MCF 10A (cell line): ENCODE data around the gene SAMD10. TPM values are rescaled to one million over a fixed set of nuclear protein-coding genes. Genes with fewer than 3 reads are reported as not detected.

Experiments
- BruUV-seq: library from RNA; stranded (reverse); fragments of 400-500 nt; replicated peaks from 2 replicates; lab custom pipeline; 2021; lab: Mats Ljungman, UMichigan
- CTCF ChIA-PET: fragments of 300-600 bp; sonication (Branson Sonifier 250); formaldehyde crosslinking; extraction: SDS; loops from one replicate; lab custom pipeline; 2021; ENCODE audit warnings: antibody characterized with exemption, inconsistent platforms; lab: Yijun Ruan, JAX
- POLR2A ChIA-PET: fragments of 300-600, 350-650 bp; sonication (Branson Sonifier 250); formaldehyde crosslinking; extraction: SDS; loops from one replicate; lab custom pipeline; 2020; ENCODE audit warnings: antibody characterized with exemption, inconsistent platforms; lab: Yijun Ruan, JAX
- DNase-seq: peaks from one replicate; pipeline ENCODE4 v3.0.0-alpha.2; 2018; ENCODE audit not compliant: unreplicated experiment
- H3K27ac Mint-ChIP-seq: one replicate; pipeline ENCODE4 v1.8.0; 2022; ENCODE audit warnings: mild to moderate bottlenecking, low read depth, mixed read lengths; ENCODE audit not compliant: unreplicated experiment
- H3K27me3 Mint-ChIP-seq: one replicate; pipeline ENCODE4 v1.8.0; 2022; ENCODE audit warnings: mixed read lengths; ENCODE audit not compliant: insufficient read depth, unreplicated experiment
- H3K36me3 Mint-ChIP-seq: one replicate; pipeline ENCODE4 v1.8.0; 2022; ENCODE audit warnings: mild to moderate bottlenecking, moderate library complexity, mixed read lengths; ENCODE audit not compliant: insufficient read depth, unreplicated experiment
- H3K4me1 Mint-ChIP-seq: one replicate; pipeline ENCODE4 v1.8.0; 2022; ENCODE audit warnings: mixed read lengths; ENCODE audit not compliant: insufficient read depth, unreplicated experiment
- H3K4me3 Mint-ChIP-seq: one replicate; pipeline ENCODE4 v1.8.0; 2022; ENCODE audit warnings: mild to moderate bottlenecking, moderate library complexity, mixed read lengths; ENCODE audit not compliant: unreplicated experiment
- H3K9me3 Mint-ChIP-seq: one replicate; pipeline ENCODE4 v1.8.0; 2022; ENCODE audit warnings: mixed read lengths; ENCODE audit not compliant: unreplicated experiment
- intact Hi-C: fragments of 100-400 bp; cut with micrococcal nuclease; formaldehyde crosslinking; loops from 2 replicates; pipeline ENCODE4 v1.14.1; 2022
- total RNA-seq: library from RNA; stranded (reverse); gene quantifications from 2 replicates; pipeline ENCODE4 v1.2.3, GENCODE V29; 2022
- TF ChIP-seq, protein P1 (sequence below): fragments of 200-600 bp; IDR thresholded peaks from one replicate; pipeline ENCODE4 v1.8.0; 2022; ENCODE audit warnings: antibody characterized with exemption, mild to moderate bottlenecking; ENCODE audit not compliant: unreplicated experiment

SAMD10 gene
- total RNA-seq, 1 experiment from 2014 or later, result 4.4 TPM

DNA sequence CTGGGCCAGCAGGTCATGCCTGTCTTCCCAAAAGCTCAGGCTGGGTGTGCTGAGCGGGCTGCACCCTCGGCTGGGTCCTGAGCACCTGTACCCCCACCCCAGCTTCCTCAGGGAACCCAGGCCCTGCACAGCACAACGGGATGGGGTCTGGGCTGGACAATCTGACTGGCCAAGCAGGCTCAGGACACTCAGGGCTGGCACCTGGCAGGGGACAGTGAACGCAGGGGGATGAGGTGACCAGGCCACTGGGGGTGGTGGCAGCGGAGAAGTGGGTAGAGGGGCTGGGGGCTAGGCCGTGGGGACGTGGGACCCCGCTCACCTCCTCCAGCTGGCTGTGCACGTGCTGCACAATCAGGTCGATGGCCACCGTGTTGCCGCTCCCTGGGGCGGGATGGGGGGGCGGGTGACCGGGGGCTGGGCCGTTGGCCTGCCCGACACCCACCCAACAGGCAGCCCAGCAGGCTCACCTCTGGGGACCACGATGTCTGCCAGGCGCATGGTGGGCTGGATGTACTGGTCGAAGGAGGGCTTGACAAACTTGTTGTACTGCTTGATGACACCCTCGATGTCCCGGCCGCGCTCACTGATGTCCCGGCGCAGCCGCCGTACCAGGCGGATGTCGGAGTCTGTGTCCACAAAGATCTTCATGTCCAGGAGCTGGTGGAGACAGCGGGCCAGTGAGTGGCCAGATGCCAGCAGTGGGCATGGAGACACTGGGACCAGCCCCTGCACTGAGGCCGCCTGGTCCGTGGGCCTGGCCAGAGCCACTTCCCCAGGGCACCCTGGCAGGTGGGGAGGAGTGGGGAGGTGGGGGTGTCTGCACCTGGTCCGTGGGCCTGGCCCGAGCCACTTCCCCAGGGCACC, 35.1 kb downstream of the SAMD10 start:
- peaks cover 6% of the 10 kb centered on the region for H3K4me1 Mint-ChIP-seq
- no TSS peak for BruUV-seq
- no peaks in the 10 kb centered on the region for H3K27me3 Mint-ChIP-seq
- no peaks in the 10 kb centered on the region for H3K9me3 Mint-ChIP-seq
- no peak overlapping the region for H3K27ac Mint-ChIP-seq
- ChIA-PET POLR2A (interaction anchor here (1.0 to 1.8 kb wide), 2 partner anchors 11 to 79 kb away, joined by 3 to 7 read pairs; partner anchors contain the start of gene TPD52L2), CTCF (no interaction called here)
- DNase-seq, result no peak
- H3K4me3 Mint-ChIP-seq, result no peak overlapping the region
- intact Hi-C loops, result no loop called here
- H3K36me3 Mint-ChIP-seq, result peaks cover 55% of the 10 kb centered on the region
- TF ChIP-seq, protein P1, sequence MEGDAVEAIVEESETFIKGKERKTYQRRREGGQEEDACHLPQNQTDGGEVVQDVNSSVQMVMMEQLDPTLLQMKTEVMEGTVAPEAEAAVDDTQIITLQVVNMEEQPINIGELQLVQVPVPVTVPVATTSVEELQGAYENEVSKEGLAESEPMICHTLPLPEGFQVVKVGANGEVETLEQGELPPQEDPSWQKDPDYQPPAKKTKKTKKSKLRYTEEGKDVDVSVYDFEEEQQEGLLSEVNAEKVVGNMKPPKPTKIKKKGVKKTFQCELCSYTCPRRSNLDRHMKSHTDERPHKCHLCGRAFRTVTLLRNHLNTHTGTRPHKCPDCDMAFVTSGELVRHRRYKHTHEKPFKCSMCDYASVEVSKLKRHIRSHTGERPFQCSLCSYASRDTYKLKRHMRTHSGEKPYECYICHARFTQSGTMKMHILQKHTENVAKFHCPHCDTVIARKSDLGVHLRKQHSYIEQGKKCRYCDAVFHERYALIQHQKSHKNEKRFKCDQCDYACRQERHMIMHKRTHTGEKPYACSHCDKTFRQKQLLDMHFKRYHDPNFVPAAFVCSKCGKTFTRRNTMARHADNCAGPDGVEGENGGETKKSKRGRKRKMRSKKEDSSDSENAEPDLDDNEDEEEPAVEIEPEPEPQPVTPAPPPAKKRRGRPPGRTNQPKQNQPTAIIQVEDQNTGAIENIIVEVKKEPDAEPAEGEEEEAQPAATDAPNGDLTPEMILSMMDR, result no peak

DNA sequence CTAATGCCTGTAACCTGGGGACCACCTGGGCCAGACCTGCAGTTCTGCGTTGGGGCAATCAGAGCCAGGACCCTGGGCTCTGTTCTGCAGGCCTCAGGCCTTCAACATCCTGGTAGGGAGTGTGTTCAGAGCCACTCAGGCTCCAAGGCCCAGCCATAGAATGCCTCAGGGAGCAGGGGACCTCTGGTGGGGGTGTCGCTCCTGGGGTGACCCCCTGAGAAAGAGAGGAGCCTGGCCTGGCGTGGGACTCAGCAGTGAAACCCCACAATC, 35.7 kb downstream of the SAMD10 start:
- no peaks in the 10 kb centered on the region for H3K9me3 Mint-ChIP-seq
- intact Hi-C loops, result no loop called here
- no peak for DNase-seq
- H3K4me1 Mint-ChIP-seq, result peaks cover 3% of the 10 kb centered on the region
- H3K27ac Mint-ChIP-seq, result no peak overlapping the region
- BruUV-seq, result no TSS peak
- CTCF ChIA-PET, result no interaction called here
- no peak overlapping the region for H3K4me3 Mint-ChIP-seq
- H3K27me3 Mint-ChIP-seq, result no peaks in the 10 kb centered on the region
- H3K36me3 Mint-ChIP-seq, result peaks cover 50% of the 10 kb centered on the region
- POLR2A ChIA-PET, result interaction anchor here (0.6 to 1.8 kb wide), 4 partner anchors 10 to 175 kb away, joined by 3 to 7 read pairs (median 4); partner anchors contain the start of genes TPD52L2 and UCKL1
- TF ChIP-seq, protein P1, result no peak

DNA sequence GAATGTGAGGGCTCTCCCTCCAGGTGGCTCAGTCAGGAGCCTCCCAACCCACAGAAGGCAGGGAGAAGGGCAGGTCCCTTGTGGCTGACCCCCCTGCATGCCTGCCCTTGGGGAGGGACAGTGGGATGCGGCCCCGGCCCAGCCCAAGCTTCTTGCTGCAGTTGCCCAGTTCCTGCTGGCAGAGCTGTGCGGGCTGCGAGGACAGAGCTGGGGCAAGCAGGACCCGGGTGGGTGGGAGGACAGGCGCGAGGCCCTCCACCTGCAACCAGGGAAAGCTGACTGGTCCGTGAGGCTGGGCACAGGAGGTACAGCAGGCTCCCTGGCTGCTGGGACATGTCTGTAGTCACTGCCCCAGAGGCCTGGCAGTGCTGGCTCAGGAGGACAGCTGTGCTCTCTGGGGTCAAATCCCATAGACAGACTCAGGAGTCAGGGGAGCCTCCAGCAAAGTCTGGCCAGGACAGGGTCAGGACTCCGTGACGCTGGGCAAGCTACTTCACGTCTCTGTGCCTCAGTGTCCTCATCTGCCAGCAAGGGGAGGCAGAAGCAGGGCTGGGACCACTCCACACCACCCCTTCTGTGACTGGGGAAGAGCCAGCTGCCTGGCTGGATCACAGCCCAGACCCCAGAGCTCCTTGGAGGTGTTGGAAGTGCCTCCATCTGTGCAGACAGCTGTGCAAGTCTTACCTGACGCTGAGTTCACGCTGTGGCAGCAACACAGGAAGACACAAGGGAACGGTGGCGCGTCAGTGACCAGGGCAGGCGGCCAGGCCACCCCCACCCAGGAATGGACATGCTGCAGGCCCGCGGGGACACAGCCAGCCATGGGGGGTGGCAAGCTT, 36.3 kb downstream of the SAMD10 start:
- Mint-ChIP-seq H3K27me3 (no peaks in the 10 kb centered on the region), H3K27ac (no peak overlapping the region), H3K9me3 (no peaks in the 10 kb centered on the region), H3K4me1 (no peaks in the 10 kb centered on the region), H3K36me3 (peaks cover 51% of the 10 kb centered on the region), H3K4me3 (no peak overlapping the region)
- intact Hi-C loops, result no loop called here
- DNase-seq, result no peak
- no TSS peak for BruUV-seq
- ChIA-PET POLR2A (interaction anchor here (0.6 to 1.8 kb wide), 4 partner anchors 9 to 175 kb away, joined by 3 to 7 read pairs (median 4); partner anchors contain the start of genes TPD52L2 and UCKL1), CTCF (no interaction called here)
- TF ChIP-seq, protein P1, result no peak
